K562 (cell line): ENCODE measurements around the gene CEMIP2. TPM values are rescaled to one million over a fixed set of nuclear protein-coding genes. Genes with fewer than 3 reads are reported as not detected.

ENCODE experiments used
- ATAC-seq: fragments of 200-7000 bp; cut with Tn5 transposase; 3 replicates; pipeline ENCODE4 v1.9.1; 2020; ENCODE audit warnings: moderate library complexity
- BruUV-seq: library from RNA; stranded (reverse); fragments of 400-500 nt; replicated peaks from 2 replicates; lab custom pipeline; 2021; lab: Mats Ljungman, UMichigan
- CTCF ChIA-PET: fragments of 300-600 bp; formaldehyde crosslinking; extraction: SDS; loops from one replicate; lab custom pipeline; 2021; ENCODE audit warnings: low intra/inter-chr PET ratio; lab: Yijun Ruan, JAX
- POLR2A ChIA-PET: fragments of 300-600, 350-650 bp; sonication (Branson Sonifier 250); formaldehyde crosslinking; extraction: SDS; loops from one replicate; lab custom pipeline; 2021; ENCODE audit warnings: antibody characterized with exemption, inconsistent platforms; lab: Yijun Ruan, JAX
- DNase-seq, 4 experiments: peaks; one replicate each; pipeline versions ENCODE4 v3.0.0 to v3.0.0-alpha.2; 2011 to 2018; ENCODE audit warnings: low spot score in 3 of 4, mixed read lengths in 3 of 4; ENCODE audit errors: extremely low read depth in 1 of 4
- FAIRE-seq: peaks from 2 replicates; lab custom pipeline; 2011; peaks lifted over from hg19 to GRCh38; lab: Jason Lieb, UNC
- H2AFZ ChIP-seq: 2 replicates; pipeline ENCODE4 v1.6.0; 2011; ENCODE audit warnings: low read depth, low read length, control low read depth, inconsistent platforms
- H3K27ac ChIP-seq: fragments of 200-600 bp; 3 replicates; pipeline ENCODE4 v1.8.0; 2011; ENCODE audit warnings: low read depth, mild to moderate bottlenecking, control low read depth, inconsistent platforms, low read length, moderate library complexity, mixed read lengths; ENCODE audit errors: extremely low read depth
- H3K27me3 ChIP-seq, 2 experiments: fragments of 300-600 bp in 1 of 2; 2 replicates in 1 of 2; 3 replicates in 1 of 2; pipeline versions ENCODE4 v1.6.0 to v1.8.0; 2011; ENCODE audit warnings: inconsistent platforms in 2 of 2, low read length in 2 of 2, mild to moderate bottlenecking in 1 of 2, mixed read lengths in 1 of 2, moderate library complexity in 1 of 2; ENCODE audit not compliant: control insufficient read depth in 2 of 2, insufficient read depth in 2 of 2
- H3K36me3 ChIP-seq: fragments of 300-600 bp; 3 replicates; pipeline ENCODE4 v1.8.0; 2011; ENCODE audit warnings: mild to moderate bottlenecking, low read length, inconsistent platforms; ENCODE audit not compliant: control insufficient read depth, insufficient read depth
- H3K4me1 ChIP-seq, 2 experiments: fragments of 200-600 bp in 1 of 2; replicated peaks in 1 of 2; 2 replicates in 1 of 2; 3 replicates in 1 of 2; pipeline versions ENCODE4 v1.5.1 to v1.8.0; 2011; ENCODE audit warnings: inconsistent platforms in 2 of 2, low read length in 2 of 2, mild to moderate bottlenecking in 1 of 2, mixed read lengths in 1 of 2, moderate library complexity in 1 of 2; ENCODE audit not compliant: control insufficient read depth in 2 of 2, insufficient read depth in 2 of 2
- H3K4me2 ChIP-seq: 2 replicates; pipeline ENCODE4 v1.6.1; 2011; ENCODE audit warnings: low read length, control low read depth, inconsistent platforms, mixed read lengths; ENCODE audit not compliant: insufficient read depth
- H3K4me3 ChIP-seq: fragments of 200-600 bp; sonication (generic), shearing (Covaris generic); 2 replicates; pipeline ENCODE4 v1.5.1; 2016; ENCODE audit warnings: control low read depth, inconsistent platforms
- H3K79me2 ChIP-seq: fragments of 200-600 bp; 3 replicates; pipeline ENCODE4 v1.8.0; 2011; ENCODE audit warnings: low read length, inconsistent platforms; ENCODE audit not compliant: control insufficient read depth, insufficient read depth
- H3K9ac ChIP-seq, 2 experiments: 2 replicates each; pipeline versions ENCODE4 v1.6.0 to v1.6.1; 2011; ENCODE audit warnings: low read depth in 2 of 2, low read length in 2 of 2, control low read depth in 1 of 2, inconsistent platforms in 1 of 2, mild to moderate bottlenecking in 1 of 2, mixed read lengths in 1 of 2; ENCODE audit not compliant: insufficient read depth in 1 of 2
- H3K9me1 ChIP-seq: one replicate; pipeline ENCODE4 v1.6.0; 2011; ENCODE audit warnings: inconsistent platforms, mild to moderate bottlenecking, low read length, moderate library complexity; ENCODE audit not compliant: control insufficient read depth, insufficient read depth
- H3K9me3 ChIP-seq: replicated peaks from 2 replicates; pipeline ENCODE4 v1.5.1; 2011; ENCODE audit warnings: low read depth, low read length, inconsistent platforms; ENCODE audit not compliant: control insufficient read depth, insufficient read depth
- H4K20me1 ChIP-seq: replicated peaks from 2 replicates; pipeline ENCODE4 v1.6.1; 2011; ENCODE audit warnings: low read length, inconsistent platforms, mixed read lengths; ENCODE audit not compliant: control insufficient read depth, insufficient read depth
- ESRRA ChIP-seq: fragments of 450-650 bp; IDR thresholded peaks from 2 replicates; pipeline ENCODE4 v1.6.1; 2014; ENCODE audit warnings: low read depth, mild to moderate bottlenecking, moderate library complexity, borderline replicate concordance
- ESRRB ChIP-seq: fragments of 250-450 bp; sonication (Bioruptor Pico); IDR thresholded peaks from 2 replicates; pipeline ENCODE4 v1.5.0; 2020; ENCODE audit warnings: mild to moderate bottlenecking, moderate library complexity, borderline replicate concordance
- MBD2 ChIP-seq: sonication (generic); IDR thresholded peaks from 2 replicates; pipeline ENCODE4 v1.6.1; 2016; ENCODE audit warnings: low read depth, borderline replicate concordance
- RBM14 ChIP-seq: fragments of 200-400 bp; formaldehyde crosslinking; IDR thresholded peaks from 2 replicates; pipeline ENCODE4 v1.6.1; 2018; ENCODE audit warnings: low read depth, mild to moderate bottlenecking, low read length, moderate library complexity, borderline replicate concordance; ENCODE audit not compliant: insufficient read depth
- RBM22 ChIP-seq: fragments of 200-400 bp; formaldehyde crosslinking; IDR thresholded peaks from 2 replicates; pipeline ENCODE4 v1.6.1; 2018; ENCODE audit warnings: low read length, low read depth; ENCODE audit not compliant: poor library complexity, severe bottlenecking
- RUNX1 ChIP-seq: sonication (generic); IDR thresholded peaks from 2 replicates; pipeline ENCODE4 v1.6.1; 2016; ENCODE audit warnings: antibody characterized with exemption, low read depth
- TEAD2 ChIP-seq: fragments of 450-650 bp; IDR thresholded peaks from 2 replicates; pipeline ENCODE4 v1.6.1; 2016; ENCODE audit warnings: missing genetic modification characterization, control low read depth, missing compliant biosample characterization
- ZFP1 ChIP-seq: fragments of 450-650 bp; formaldehyde crosslinking; IDR thresholded peaks from 2 replicates; pipeline ENCODE4 v1.4.0; 2020; ENCODE audit warnings: mild to moderate bottlenecking, mixed read lengths
- ZNF431 ChIP-seq: sonication (generic); formaldehyde crosslinking; IDR thresholded peaks from 2 replicates; pipeline ENCODE4 v1.8.0; 2022; ENCODE audit warnings: mild to moderate bottlenecking, missing genetic modification reagents
- ZNF668 ChIP-seq: fragments of 250-450 bp; sonication (Bioruptor Pico); IDR thresholded peaks from 2 replicates; pipeline ENCODE4 v1.8.0; 2022; ENCODE audit warnings: mild to moderate bottlenecking, inconsistent platforms
- WGBS: fragments of 100-300 bp; shearing (Covaris generic); methylation state at CpG from one replicate; pipeline ENCODE4 v1.1.6; 2016; ENCODE audit warnings: low coverage, mixed read lengths; ENCODE audit not compliant: insufficient coverage; ENCODE audit errors: missing lambda C conversion rate; 5-methylcytosine and 5-hydroxymethylcytosine counted together
- in situ Hi-C: fragments of 300-500 bp; cut with MboI; formaldehyde crosslinking; loops from 4 replicates; pipeline ENCODE4 v1.15.0; 2018; ENCODE audit warnings: inconsistent platforms, mixed read lengths
- intact Hi-C: fragments of 100-400 bp; cut with micrococcal nuclease; formaldehyde crosslinking; loops from 2 replicates; pipeline ENCODE4 v1.14.2; 2022
- polyA plus RNA-seq, 8 experiments: library from polyadenylated mRNA; depleted of rRNA in 4 of 8; stranded (reverse) in 5 of 8; unstranded in 3 of 8; fragments of >200 nt; fragmentation: Nextera tagmentation in 2 of 8; fragmentation: Illumina TruSeq in 1 of 8; extraction: Ambion mirVana in 2 of 8; extraction: Trizol in 1 of 8; gene quantifications; 2 replicates each; pipeline versions ENCODE4 v1.2.1 to v1.2.3, GENCODE V29; 2011 to 2014; ENCODE audit warnings: inconsistent platforms in 1 of 8, missing spikeins in 1 of 8
- total RNA-seq, 7 experiments: library from RNA; depleted of rRNA in 6 of 7; stranded (reverse); fragments of >200 nt in 6 of 7; fragmentation: Illumina TruSeq in 2 of 7; extraction: Trizol in 2 of 7; gene quantifications; 2 replicates each; pipeline versions ENCODE4 v1.2.1 to v1.2.3, GENCODE V29; 2011 to 2021; ENCODE audit warnings: low replicate concordance in 1 of 7
- TF ChIP-seq, protein P1 (sequence below): fragments of 250-450 bp; sonication (Bioruptor Pico); IDR thresholded peaks from 2 replicates; pipeline ENCODE4 v1.4.0; 2020; ENCODE audit warnings: mild to moderate bottlenecking
- TF ChIP-seq, protein P2 (sequence below): fragments of 450-650 bp; IDR thresholded peaks from 2 replicates; pipeline ENCODE4 v1.6.1; 2016; ENCODE audit warnings: mild to moderate bottlenecking
- TF ChIP-seq, protein P3 (sequence below): fragments of 250-450 bp; sonication (Bioruptor Pico); IDR thresholded peaks from 2 replicates; pipeline ENCODE4 v1.9.0; 2021; ENCODE audit warnings: mild to moderate bottlenecking
- TF ChIP-seq, protein P4 (sequence below): fragments of 450-650 bp; IDR thresholded peaks from 2 replicates; pipeline ENCODE4 v1.6.1; 2017; ENCODE audit warnings: antibody characterized with exemption

The CEMIP2 gene
- total and polyA plus RNA-seq, 9 of the 15 experiments (the other 6 are each of a cell fraction or from before 2014, with no cell fraction given) = 5.4 to 29.9 (median 14.2) TPM

DNA sequence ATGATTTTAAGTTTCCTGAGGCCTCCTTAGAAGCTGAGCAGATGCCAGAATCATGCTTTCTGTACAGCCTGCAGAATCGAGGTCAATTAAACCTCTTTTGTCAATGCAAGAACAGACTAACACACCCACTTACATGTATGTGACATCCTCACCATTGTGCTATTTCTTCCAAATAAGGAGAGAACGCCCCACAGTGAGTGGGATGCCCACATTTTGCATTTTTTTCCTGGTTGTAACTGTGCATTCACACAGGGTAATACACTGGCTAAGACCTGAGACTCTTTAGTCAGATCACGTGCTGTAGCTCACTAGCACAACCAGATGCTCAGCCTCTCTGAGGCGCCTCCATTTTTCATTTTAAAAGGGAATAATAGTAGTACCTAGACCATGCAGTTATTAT lies 4.4 kb upstream of the CEMIP2 start:
- in situ Hi-C loops = loop anchor here (5.0 kb wide), 1 partner anchor 160 kb away; no protein-coding TSS in a partner anchor
- no peak overlapping the region for H3K4me2 ChIP-seq
- TF ChIP-seq ZFP1 (CRISPR knock-in tag) (no peak), RUNX1 (no peak), ESRRA (no peak), RBM14 (no peak), ZNF431 (CRISPR knock-in tag) (no peak), RBM22 (no peak), ESRRB (no peak), ZNF668 (CRISPR knock-in tag) (no peak), TEAD2 (tag) (no peak), MBD2 (no peak)
- TF ChIP-seq, protein P1, sequence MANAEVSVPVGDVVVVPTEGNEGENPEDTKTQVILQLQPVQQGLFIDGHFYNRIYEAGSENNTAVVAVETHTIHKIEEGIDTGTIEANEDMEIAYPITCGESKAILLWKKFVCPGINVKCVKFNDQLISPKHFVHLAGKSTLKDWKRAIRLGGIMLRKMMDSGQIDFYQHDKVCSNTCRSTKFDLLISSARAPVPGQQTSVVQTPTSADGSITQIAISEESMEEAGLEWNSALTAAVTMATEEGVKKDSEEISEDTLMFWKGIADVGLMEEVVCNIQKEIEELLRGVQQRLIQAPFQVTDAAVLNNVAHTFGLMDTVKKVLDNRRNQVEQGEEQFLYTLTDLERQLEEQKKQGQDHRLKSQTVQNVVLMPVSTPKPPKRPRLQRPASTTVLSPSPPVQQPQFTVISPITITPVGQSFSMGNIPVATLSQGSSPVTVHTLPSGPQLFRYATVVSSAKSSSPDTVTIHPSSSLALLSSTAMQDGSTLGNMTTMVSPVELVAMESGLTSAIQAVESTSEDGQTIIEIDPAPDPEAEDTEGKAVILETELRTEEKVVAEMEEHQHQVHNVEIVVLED (CRISPR knock-in tag) = no peak
- TF ChIP-seq, protein P2, sequence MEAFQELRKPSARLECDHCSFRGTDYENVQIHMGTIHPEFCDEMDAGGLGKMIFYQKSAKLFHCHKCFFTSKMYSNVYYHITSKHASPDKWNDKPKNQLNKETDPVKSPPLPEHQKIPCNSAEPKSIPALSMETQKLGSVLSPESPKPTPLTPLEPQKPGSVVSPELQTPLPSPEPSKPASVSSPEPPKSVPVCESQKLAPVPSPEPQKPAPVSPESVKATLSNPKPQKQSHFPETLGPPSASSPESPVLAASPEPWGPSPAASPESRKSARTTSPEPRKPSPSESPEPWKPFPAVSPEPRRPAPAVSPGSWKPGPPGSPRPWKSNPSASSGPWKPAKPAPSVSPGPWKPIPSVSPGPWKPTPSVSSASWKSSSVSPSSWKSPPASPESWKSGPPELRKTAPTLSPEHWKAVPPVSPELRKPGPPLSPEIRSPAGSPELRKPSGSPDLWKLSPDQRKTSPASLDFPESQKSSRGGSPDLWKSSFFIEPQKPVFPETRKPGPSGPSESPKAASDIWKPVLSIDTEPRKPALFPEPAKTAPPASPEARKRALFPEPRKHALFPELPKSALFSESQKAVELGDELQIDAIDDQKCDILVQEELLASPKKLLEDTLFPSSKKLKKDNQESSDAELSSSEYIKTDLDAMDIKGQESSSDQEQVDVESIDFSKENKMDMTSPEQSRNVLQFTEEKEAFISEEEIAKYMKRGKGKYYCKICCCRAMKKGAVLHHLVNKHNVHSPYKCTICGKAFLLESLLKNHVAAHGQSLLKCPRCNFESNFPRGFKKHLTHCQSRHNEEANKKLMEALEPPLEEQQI = no peak
- TF ChIP-seq, protein P3, sequence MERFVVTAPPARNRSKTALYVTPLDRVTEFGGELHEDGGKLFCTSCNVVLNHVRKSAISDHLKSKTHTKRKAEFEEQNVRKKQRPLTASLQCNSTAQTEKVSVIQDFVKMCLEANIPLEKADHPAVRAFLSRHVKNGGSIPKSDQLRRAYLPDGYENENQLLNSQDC (CRISPR knock-in tag) = no peak
- TF ChIP-seq, protein P4, sequence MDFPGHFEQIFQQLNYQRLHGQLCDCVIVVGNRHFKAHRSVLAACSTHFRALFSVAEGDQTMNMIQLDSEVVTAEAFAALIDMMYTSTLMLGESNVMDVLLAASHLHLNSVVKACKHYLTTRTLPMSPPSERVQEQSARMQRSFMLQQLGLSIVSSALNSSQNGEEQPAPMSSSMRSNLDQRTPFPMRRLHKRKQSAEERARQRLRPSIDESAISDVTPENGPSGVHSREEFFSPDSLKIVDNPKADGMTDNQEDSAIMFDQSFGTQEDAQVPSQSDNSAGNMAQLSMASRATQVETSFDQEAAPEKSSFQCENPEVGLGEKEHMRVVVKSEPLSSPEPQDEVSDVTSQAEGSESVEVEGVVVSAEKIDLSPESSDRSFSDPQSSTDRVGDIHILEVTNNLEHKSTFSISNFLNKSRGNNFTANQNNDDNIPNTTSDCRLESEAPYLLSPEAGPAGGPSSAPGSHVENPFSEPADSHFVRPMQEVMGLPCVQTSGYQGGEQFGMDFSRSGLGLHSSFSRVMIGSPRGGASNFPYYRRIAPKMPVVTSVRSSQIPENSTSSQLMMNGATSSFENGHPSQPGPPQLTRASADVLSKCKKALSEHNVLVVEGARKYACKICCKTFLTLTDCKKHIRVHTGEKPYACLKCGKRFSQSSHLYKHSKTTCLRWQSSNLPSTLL = no peak
- peaks cover 0 to 14% of the 10 kb centered on the region in 2 experiments; a peak in 2 of 5 replicates for H3K4me1 ChIP-seq
- CTCF ChIA-PET = no interaction called here
- peaks cover 3% of the 10 kb centered on the region for H3K79me2 ChIP-seq
- H3K27me3 ChIP-seq = peaks cover 0 to 5% of the 10 kb centered on the region in 2 experiments; a peak in 3 of 5 replicates
- no peaks in the 10 kb centered on the region for H3K36me3 ChIP-seq
- DNase-seq (no peak), ATAC-seq (no peak), FAIRE-seq (no peak)
- intact Hi-C loops = no loop called here
- H2AFZ ChIP-seq = no peak overlapping the region
- no peak overlapping the region for H3K9ac ChIP-seq
- H3K4me3 ChIP-seq = no peak overlapping the region
- WGBS = 6% methylated on average over 4 of the region's 4 CpGs
- no peaks in the 10 kb centered on the region for H3K9me1 ChIP-seq
- H3K27ac ChIP-seq = no peak overlapping the region
- H4K20me1 ChIP-seq = no peaks in the 10 kb centered on the region
- POLR2A ChIA-PET = no interaction called here
- H3K9me3 ChIP-seq = no peaks in the 10 kb centered on the region
- no TSS peak for BruUV-seq
